MCF 10A (cell line): Measurements from ENCODE around the gene SCN1B. TPM values are rescaled to one million over a fixed set of nuclear protein-coding genes. Genes with fewer than 3 reads are reported as not detected.
A peak's percentile ranks its signal among the peaks of the same experiment; 100 is the strongest.
"Not testable (repeated sequence)": the region's sequence is repeated elsewhere in the genome, so short reads cannot be mapped to it uniquely, and the experiment has no call there.

Source experiments
- BruUV-seq: library from RNA; stranded (reverse); fragments of 400-500 nt; replicated peaks from 2 replicates; lab custom pipeline; 2021; lab: Mats Ljungman, UMichigan
- CTCF ChIA-PET: fragments of 300-600 bp; sonication (Branson Sonifier 250); formaldehyde crosslinking; extraction: SDS; loops from one replicate; lab custom pipeline; 2021; ENCODE audit warnings: antibody characterized with exemption, inconsistent platforms; lab: Yijun Ruan, JAX
- POLR2A ChIA-PET: fragments of 300-600, 350-650 bp; sonication (Branson Sonifier 250); formaldehyde crosslinking; extraction: SDS; loops from one replicate; lab custom pipeline; 2020; ENCODE audit warnings: antibody characterized with exemption, inconsistent platforms; lab: Yijun Ruan, JAX
- DNase-seq: peaks from one replicate; pipeline ENCODE4 v3.0.0-alpha.2; 2018; ENCODE audit not compliant: unreplicated experiment
- H3K27ac Mint-ChIP-seq: one replicate; pipeline ENCODE4 v1.8.0; 2022; ENCODE audit warnings: mild to moderate bottlenecking, low read depth, mixed read lengths; ENCODE audit not compliant: unreplicated experiment
- H3K27me3 Mint-ChIP-seq: one replicate; pipeline ENCODE4 v1.8.0; 2022; ENCODE audit warnings: mixed read lengths; ENCODE audit not compliant: insufficient read depth, unreplicated experiment
- H3K36me3 Mint-ChIP-seq: one replicate; pipeline ENCODE4 v1.8.0; 2022; ENCODE audit warnings: mild to moderate bottlenecking, moderate library complexity, mixed read lengths; ENCODE audit not compliant: insufficient read depth, unreplicated experiment
- H3K4me1 Mint-ChIP-seq: one replicate; pipeline ENCODE4 v1.8.0; 2022; ENCODE audit warnings: mixed read lengths; ENCODE audit not compliant: insufficient read depth, unreplicated experiment
- H3K4me3 Mint-ChIP-seq: one replicate; pipeline ENCODE4 v1.8.0; 2022; ENCODE audit warnings: mild to moderate bottlenecking, moderate library complexity, mixed read lengths; ENCODE audit not compliant: unreplicated experiment
- H3K9me3 Mint-ChIP-seq: one replicate; pipeline ENCODE4 v1.8.0; 2022; ENCODE audit warnings: mixed read lengths; ENCODE audit not compliant: unreplicated experiment
- CTCF ChIP-seq: fragments of 200-600 bp; IDR thresholded peaks from one replicate; pipeline ENCODE4 v1.8.0; 2022; ENCODE audit warnings: antibody characterized with exemption, mild to moderate bottlenecking; ENCODE audit not compliant: unreplicated experiment
- intact Hi-C: fragments of 100-400 bp; cut with micrococcal nuclease; formaldehyde crosslinking; loops from 2 replicates; pipeline ENCODE4 v1.14.1; 2022
- total RNA-seq: library from RNA; stranded (reverse); gene quantifications from 2 replicates; pipeline ENCODE4 v1.2.3, GENCODE V29; 2022

Gene SCN1B
- total RNA-seq, 1 experiment from 2014 or later: 0.19 TPM

- TF ChIP-seq CTCF: no peak
- Mint-ChIP-seq H3K27ac (no peak overlapping the region), H3K4me3 (no peak overlapping the region), H3K27me3 (no peaks in the 10 kb centered on the region), H3K9me3 (no peaks in the 10 kb centered on the region), H3K36me3 (peaks cover 32% of the 10 kb centered on the region), H3K4me1 (peaks cover 20% of the 10 kb centered on the region)
- intact Hi-C loops: no loop called here
- DNase-seq: peak; percentile 30
- ChIA-PET POLR2A (interaction anchor here (0.7 to 1.5 kb wide), 2 partner anchors 12 to 37 kb away, joined by 3 to 7 read pairs; no protein-coding TSS in a partner anchor), CTCF (interaction anchor here (0.7 to 3.1 kb wide), 4 partner anchors 11 to 49 kb away, joined by 3 to 29 read pairs (median 4); no protein-coding TSS in a partner anchor)
- no TSS peak for BruUV-seq
Measured at GRCh38 chr19:35006342-35006998, 23.8 kb upstream of the SCN1B start.

GRCh38 chr19:35006999-35007365 lies 23.3 kb upstream of the SCN1B start:
- Mint-ChIP-seq H3K27ac (no peak overlapping the region), H3K4me3 (no peak overlapping the region), H3K36me3 (peaks cover 32% of the 10 kb centered on the region), H3K9me3 (no peaks in the 10 kb centered on the region), H3K4me1 (peaks cover 17% of the 10 kb centered on the region), H3K27me3 (no peaks in the 10 kb centered on the region)
- no peak for DNase-seq
- TF ChIP-seq CTCF: no peak
- intact Hi-C loops: no loop called here
- ChIA-PET POLR2A (interaction anchor here (1.5 kb wide), 1 partner anchor 36 kb away, joined by 3 read pairs; no protein-coding TSS in a partner anchor), CTCF (interaction anchor here (0.7 to 3.1 kb wide), 5 partner anchors 11 to 294 kb away, joined by 3 to 29 read pairs (median 4); no protein-coding TSS in a partner anchor)
- no TSS peak for BruUV-seq

GRCh38 chr19:35007427-35007826 lies 22.8 kb upstream of the SCN1B start:
- H3K9me3 Mint-ChIP-seq, BruUV-seq, H3K27me3 Mint-ChIP-seq, H3K27ac Mint-ChIP-seq, H3K4me3 Mint-ChIP-seq, intact Hi-C loops, DNase-seq: not testable (repeated sequence)
- ChIA-PET POLR2A (interaction anchor here (0.7 to 1.7 kb wide), 3 partner anchors 10 to 59 kb away, joined by 3 to 6 read pairs (median 3); no protein-coding TSS in a partner anchor), CTCF (interaction anchor here (0.7 to 3.1 kb wide), 4 partner anchors 10 to 295 kb away, joined by 3 to 29 read pairs (median 4); partner anchors contain the start of gene ZNF792)
- H3K36me3 Mint-ChIP-seq: peaks cover 34% of the 10 kb centered on the region
- peaks cover 13% of the 10 kb centered on the region for H3K4me1 Mint-ChIP-seq

GRCh38 chr19:35008891-35009341 lies 21.4 kb upstream of the SCN1B start:
- Mint-ChIP-seq H3K9me3 (no peaks in the 10 kb centered on the region), H3K27me3 (no peaks in the 10 kb centered on the region), H3K4me1 (peaks cover 6% of the 10 kb centered on the region), H3K27ac (no peak overlapping the region), H3K36me3 (peaks cover 44% of the 10 kb centered on the region), H3K4me3 (no peak overlapping the region)
- ChIA-PET POLR2A (interaction anchor here (1.7 kb wide), 1 partner anchor 8 kb away, joined by 6 read pairs; no protein-coding TSS in a partner anchor), CTCF (interaction anchor here (1.0 to 1.8 kb wide), 2 partner anchors 35 to 36 kb away, joined by 3 to 5 read pairs; no protein-coding TSS in a partner anchor)
- DNase-seq: no peak
- BruUV-seq: no TSS peak
- intact Hi-C loops: no loop called here
- TF ChIP-seq CTCF: no peak
